Cardiac fibroblast (primary cell): Measurements from ENCODE around the gene CITED4.
A peak's percentile ranks its signal among the peaks of the same experiment; 100 is the strongest.

Experiments
- DNase-seq, 2 donors: peaks; one replicate each; pipeline versions ENCODE4 v3.0.0 to v3.0.0-alpha.2; 2010; ENCODE audit warnings: low read depth in 2 of 2
- H3K4me3 ChIP-seq, 2 donors: replicated peaks in 1 of 2; 1 replicate in 1 of 2; 2 replicates in 1 of 2; pipeline ENCODE4 v1.5.1; 2011; ENCODE audit warnings: low read depth in 2 of 2, low read length in 2 of 2, mild to moderate bottlenecking in 2 of 2, moderate library complexity in 1 of 2
- CTCF ChIP-seq: IDR thresholded peaks from one replicate; pipeline ENCODE4 v1.5.1; 2011; ENCODE audit warnings: low read depth, mild to moderate bottlenecking, low read length, inconsistent platforms

CITED4 gene

GRCh38 chr1:40856656-40857302 is 5.4 kb downstream of the CITED4 start:
- no peak overlapping the region for H3K4me3 ChIP-seq
- no peak for TF ChIP-seq CTCF
- no peak for DNase-seq

- DNase-seq, result no peak
- no peak for TF ChIP-seq CTCF
- H3K4me3 ChIP-seq, result no peak overlapping the region
Observed at GRCh38 chr1:40856116-40856515, 6.0 kb downstream of the CITED4 start.

- H3K4me3 ChIP-seq, result no peak overlapping the region
- TF ChIP-seq CTCF, result peak; percentile 34
- no peak for DNase-seq
Observed at GRCh38 chr1:40855513-40855912, 6.7 kb downstream of the CITED4 start.

GRCh38 chr1:40853885-40854170 is 8.3 kb downstream of the CITED4 start:
- DNase-seq, result no peak
- TF ChIP-seq CTCF, result no peak
- H3K4me3 ChIP-seq, result no peak overlapping the region

- no peak overlapping the region for H3K4me3 ChIP-seq
- TF ChIP-seq CTCF, result no peak
- no peak for DNase-seq
Observed at GRCh38 chr1:40853113-40853884, 8.9 kb downstream of the CITED4 start.

- H3K4me3 ChIP-seq, result no peak overlapping the region
- no peak for DNase-seq
- TF ChIP-seq CTCF, result no peak
Observed at GRCh38 chr1:40851643-40852042, 10.5 kb downstream of the CITED4 start.
